ENCODE measurements around the gene SPINT2.
A peak's percentile ranks its signal among the peaks of the same experiment; 100 is the strongest.

Gene SPINT2

GRCh38 chr19:38320969-38321339 lies 56.6 kb downstream of the SPINT2 start:
- no peak for DNase-seq (ENCODE audit: low read depth)

- DNase-seq (ENCODE audit: low read depth): peak; percentile 36
These were observed 57.3 kb downstream of the SPINT2 start for GRCh38 chr19:38321646-38322196.

- no peak for DNase-seq (ENCODE audit: low read depth)
These were observed 58.9 kb downstream of the SPINT2 start for GRCh38 chr19:38323291-38323690.

GRCh38 chr19:38324431-38324830 lies 60.1 kb downstream of the SPINT2 start:
- DNase-seq (ENCODE audit: low read depth): no peak

GRCh38 chr19:38326591-38326990 lies 62.2 kb downstream of the SPINT2 start:
- no peak for DNase-seq (ENCODE audit: low read depth)

GRCh38 chr19:38329651-38330050 lies 65.3 kb downstream of the SPINT2 start:
- DNase-seq (ENCODE audit: low read depth): no peak

GRCh38 chr19:38331728-38332127 lies 67.4 kb downstream of the SPINT2 start:
- no peak for DNase-seq (ENCODE audit: low read depth)

- DNase-seq (ENCODE audit: low read depth): peak; percentile 18
These were observed 68.9 kb downstream of the SPINT2 start for GRCh38 chr19:38333245-38333644.

GRCh38 chr19:38335949-38336637 lies 71.7 kb downstream of the SPINT2 start:
- peak; percentile 97 for DNase-seq (ENCODE audit: low read depth)

- peak; percentile 96 for DNase-seq (ENCODE audit: low read depth)
These were observed 72.4 kb downstream of the SPINT2 start for GRCh38 chr19:38336638-38337359.

- no peak for DNase-seq (ENCODE audit: low read depth)
These were observed 72.9 kb downstream of the SPINT2 start for GRCh38 chr19:38337360-38337653.

- peak; percentile 21 for DNase-seq (ENCODE audit: low read depth)
These were observed 74.6 kb downstream of the SPINT2 start for GRCh38 chr19:38339011-38339410.

- no peak for DNase-seq (ENCODE audit: low read depth)
These were observed 76.6 kb downstream of the SPINT2 start for GRCh38 chr19:38340927-38341326.

Data from iris pigment epithelial cell (primary cell).